NB4 (cell line): ENCODE results near the gene C1orf122.
"Not testable (repeated sequence)": the region's sequence is repeated elsewhere in the genome, so short reads cannot be mapped to it uniquely, and the experiment has no call there.

ENCODE experiments used
- DNase-seq: peaks from one replicate; pipeline ENCODE4 v3.0.0; 2010; ENCODE audit warnings: low read depth
- H3K4me3 ChIP-seq: one replicate; pipeline ENCODE4 v1.5.1; 2011; ENCODE audit warnings: mild to moderate bottlenecking, low read depth, low read length, moderate library complexity
- MYC ChIP-seq: IDR thresholded peaks from 2 replicates; pipeline ENCODE4 v1.6.1; 2011; ENCODE audit warnings: low read depth, low read length
- POLR2A ChIP-seq: IDR thresholded peaks from 2 replicates; pipeline ENCODE4 v1.6.1; 2011; ENCODE audit warnings: mild to moderate bottlenecking; ENCODE audit not compliant: insufficient read length; ENCODE audit errors: extremely low read depth
- TF ChIP-seq, protein P1 (sequence below): IDR thresholded peaks from 2 replicates; pipeline ENCODE4 v1.6.1; 2011; ENCODE audit warnings: low read depth, low read length
- TF ChIP-seq, protein P2 (sequence below): IDR thresholded peaks from one replicate; pipeline ENCODE4 v1.5.1; 2012; ENCODE audit warnings: low read depth, low read length

The C1orf122 gene

DNA sequence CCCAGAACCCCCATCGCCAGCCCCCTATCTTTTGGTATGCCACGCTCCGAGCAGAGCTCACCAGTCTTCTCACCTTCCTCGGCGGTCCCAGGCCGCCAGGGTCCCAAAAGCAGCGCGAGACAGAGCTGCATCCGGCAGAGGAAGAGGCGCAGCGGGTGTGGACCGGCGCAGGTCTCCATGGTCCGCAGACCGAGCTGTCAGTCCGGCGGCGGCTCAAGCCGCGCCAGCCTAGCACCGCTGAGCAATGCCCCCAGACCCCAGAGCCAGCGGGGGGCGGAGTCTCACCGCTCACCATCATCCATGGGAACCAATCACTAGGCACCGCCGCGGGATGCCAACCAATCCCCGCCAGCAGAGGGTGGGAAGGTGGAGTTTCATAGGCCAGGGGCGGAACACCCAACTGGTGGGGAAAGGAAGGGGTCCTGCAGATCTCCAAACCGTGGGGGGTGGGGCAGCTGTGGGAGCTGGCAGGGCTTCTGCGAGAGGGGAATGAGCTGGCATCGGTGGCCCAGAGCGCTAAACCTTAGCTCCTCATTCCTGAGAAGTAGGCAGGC is 42.6 kb upstream of the C1orf122 start, which contains the start of gene EPHA10:
Gene EPHA10, minus strand, starts transcription at position 233 of the 554 bp plus-strand sequence. Its CDS starts 54 bp downstream, at position 179.
- no peak within 1 kb of the TSS for H3K4me3 ChIP-seq
- no peak for DNase-seq
- TF ChIP-seq POLR2A, result no peak
- TF ChIP-seq, protein P1, sequence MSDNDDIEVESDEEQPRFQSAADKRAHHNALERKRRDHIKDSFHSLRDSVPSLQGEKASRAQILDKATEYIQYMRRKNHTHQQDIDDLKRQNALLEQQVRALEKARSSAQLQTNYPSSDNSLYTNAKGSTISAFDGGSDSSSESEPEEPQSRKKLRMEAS, result no peak
- TF ChIP-seq, protein P2, sequence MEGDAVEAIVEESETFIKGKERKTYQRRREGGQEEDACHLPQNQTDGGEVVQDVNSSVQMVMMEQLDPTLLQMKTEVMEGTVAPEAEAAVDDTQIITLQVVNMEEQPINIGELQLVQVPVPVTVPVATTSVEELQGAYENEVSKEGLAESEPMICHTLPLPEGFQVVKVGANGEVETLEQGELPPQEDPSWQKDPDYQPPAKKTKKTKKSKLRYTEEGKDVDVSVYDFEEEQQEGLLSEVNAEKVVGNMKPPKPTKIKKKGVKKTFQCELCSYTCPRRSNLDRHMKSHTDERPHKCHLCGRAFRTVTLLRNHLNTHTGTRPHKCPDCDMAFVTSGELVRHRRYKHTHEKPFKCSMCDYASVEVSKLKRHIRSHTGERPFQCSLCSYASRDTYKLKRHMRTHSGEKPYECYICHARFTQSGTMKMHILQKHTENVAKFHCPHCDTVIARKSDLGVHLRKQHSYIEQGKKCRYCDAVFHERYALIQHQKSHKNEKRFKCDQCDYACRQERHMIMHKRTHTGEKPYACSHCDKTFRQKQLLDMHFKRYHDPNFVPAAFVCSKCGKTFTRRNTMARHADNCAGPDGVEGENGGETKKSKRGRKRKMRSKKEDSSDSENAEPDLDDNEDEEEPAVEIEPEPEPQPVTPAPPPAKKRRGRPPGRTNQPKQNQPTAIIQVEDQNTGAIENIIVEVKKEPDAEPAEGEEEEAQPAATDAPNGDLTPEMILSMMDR, result no peak
- no peak for TF ChIP-seq MYC

DNA sequence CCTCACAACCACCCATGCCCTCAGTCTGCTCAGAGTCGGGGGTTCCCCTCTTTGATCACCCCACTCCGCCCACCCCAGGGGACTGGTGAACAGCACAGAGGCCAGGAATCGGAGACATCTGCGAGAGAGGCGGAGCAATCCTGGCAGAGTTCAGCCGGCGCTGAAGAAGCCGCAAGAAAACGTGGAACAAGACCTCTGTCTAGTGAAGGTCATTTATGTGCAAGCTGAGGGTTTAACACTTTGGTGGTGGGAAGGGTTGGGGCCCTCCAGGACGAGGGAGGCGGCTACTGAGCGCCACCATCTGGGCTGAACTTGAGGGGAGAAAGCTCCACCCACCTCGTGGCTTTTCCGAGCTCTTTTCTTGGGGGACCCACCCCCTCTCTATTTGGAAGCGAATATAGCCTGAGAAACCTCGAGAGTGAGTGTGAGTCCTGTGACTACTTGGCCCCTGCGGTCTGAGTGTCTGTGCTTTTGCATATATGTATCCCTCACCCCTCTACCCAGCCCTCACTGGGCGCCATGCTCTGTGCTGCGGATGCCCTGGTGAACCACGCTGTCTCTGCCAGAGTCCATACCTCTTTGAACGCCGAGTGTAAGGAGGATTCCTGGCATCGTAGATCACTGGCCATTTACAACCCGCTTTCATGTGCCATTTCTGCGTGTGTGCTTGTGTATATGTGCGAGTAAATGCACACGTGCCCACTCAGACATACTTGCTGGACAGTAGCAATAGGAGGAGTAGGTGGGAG is 41.5 kb upstream of the C1orf122 start:
- peak; percentile 61 for DNase-seq
- H3K4me3 ChIP-seq, result no peak overlapping the region
- TF ChIP-seq, protein P2, result peak; percentile 38
- no peak for TF ChIP-seq MYC

DNA sequence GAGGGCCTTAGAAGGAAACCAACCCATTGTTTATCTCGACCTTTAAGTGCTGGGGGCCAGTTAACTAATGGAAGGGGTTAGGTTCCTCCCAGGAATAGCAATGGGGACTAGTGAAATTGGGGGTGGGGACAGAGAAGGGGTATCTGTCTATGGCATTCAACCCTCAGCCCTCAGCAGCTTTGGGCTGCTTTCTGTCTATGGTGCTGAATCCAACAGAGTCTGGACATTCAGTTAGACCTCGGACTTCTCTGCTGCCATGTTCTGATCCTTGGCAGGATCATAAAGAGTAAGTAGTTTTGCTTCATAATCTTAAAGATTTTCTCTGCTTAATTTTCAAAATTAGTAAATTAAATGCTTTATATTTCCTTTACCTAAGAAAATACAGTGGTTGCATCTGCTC is 40.1 kb upstream of the C1orf122 start:
- no peak for TF ChIP-seq POLR2A
- no peak for TF ChIP-seq MYC
- TF ChIP-seq, protein P2, result no peak
- TF ChIP-seq, protein P1, result no peak
- H3K4me3 ChIP-seq, result no peak overlapping the region
- DNase-seq, result no peak

DNA sequence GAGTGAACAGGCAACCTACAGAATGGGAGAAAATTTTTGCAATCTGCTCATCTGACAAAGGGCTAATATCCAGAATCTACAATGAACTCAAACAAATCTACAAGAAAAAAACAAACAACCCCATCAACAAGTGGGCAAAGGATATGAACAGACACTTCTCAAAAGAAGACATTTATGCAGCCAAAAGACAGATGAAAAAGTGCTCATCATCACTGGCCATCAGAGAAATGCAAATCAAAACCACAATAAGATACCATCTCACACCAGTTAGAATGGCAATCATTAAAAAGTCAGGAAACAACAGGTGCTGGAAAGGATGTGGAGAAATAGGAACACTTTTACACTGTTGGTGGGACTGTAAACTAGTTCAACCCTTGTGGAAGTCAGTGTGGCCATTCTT is 36.1 kb upstream of the C1orf122 start:
- DNase-seq, H3K4me3 ChIP-seq: not testable (repeated sequence)

DNA sequence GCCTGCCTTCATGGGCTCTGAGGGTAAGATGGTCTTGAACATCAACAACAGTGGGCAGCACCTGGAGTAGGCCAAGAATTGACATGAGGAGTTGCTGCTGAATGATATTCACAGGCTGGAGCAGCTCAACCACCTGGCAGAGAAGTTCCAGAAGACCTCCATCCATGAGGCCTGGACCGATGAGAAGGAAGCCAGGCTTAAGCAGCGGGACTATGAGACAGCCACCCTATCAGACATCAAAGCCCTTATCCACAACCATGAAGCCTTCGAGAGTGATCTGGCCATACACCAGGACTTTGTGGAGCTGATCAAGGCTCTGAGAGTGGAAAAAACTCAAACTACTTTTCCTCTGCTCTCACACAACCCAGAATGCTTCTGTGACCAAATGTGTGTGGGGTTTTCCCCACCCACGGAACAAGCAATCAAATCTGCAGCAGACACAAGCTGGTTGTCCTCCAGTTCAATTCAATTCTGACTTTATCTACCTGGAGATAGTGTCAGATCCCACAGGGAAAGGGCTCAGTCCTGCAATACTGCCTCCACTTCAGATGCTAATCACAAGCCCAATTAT is 30.6 kb upstream of the C1orf122 start:
- DNase-seq, result no peak
- TF ChIP-seq MYC, result no peak
- TF ChIP-seq, protein P2, result no peak
- TF ChIP-seq, protein P1, result no peak
- TF ChIP-seq POLR2A, result no peak
- no peak overlapping the region for H3K4me3 ChIP-seq

DNA sequence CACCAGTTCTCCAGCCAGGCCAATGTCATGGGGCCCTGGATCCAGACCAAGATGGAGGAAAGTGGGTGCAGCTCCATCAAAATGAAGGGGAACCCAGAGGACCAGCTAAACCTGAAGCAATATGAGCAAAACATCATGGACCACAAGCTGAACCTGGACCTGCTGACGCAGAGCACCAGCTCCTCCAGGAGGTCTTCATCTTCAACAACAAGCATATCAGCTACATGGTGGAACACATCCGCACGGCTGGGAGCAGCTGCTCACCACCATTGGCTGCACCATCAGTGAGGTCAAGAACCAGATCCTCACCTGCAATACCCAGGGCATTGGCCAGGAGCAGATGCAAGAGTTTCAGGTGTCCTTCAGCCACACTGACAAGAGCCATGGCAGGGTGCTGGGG is 28.9 kb upstream of the C1orf122 start:
- no peak overlapping the region for H3K4me3 ChIP-seq
- TF ChIP-seq POLR2A, result no peak
- TF ChIP-seq, protein P1, result no peak
- TF ChIP-seq, protein P2, result no peak
- no peak for TF ChIP-seq MYC

More for the DNA sequence above, 28.9 kb upstream of the C1orf122 start:
- no peak for DNase-seq
